GM12864 (cell line): Measurements from ENCODE around the gene MCTP2.

Experiments
- DNase-seq: peaks from one replicate; pipeline ENCODE4 v3.0.0-alpha.2; 2011; ENCODE audit warnings: low read depth
- H3K4me3 ChIP-seq: 2 replicates; pipeline ENCODE4 v1.5.1; 2011; ENCODE audit warnings: mild to moderate bottlenecking, low read depth, low read length, control low read depth
- TF ChIP-seq, protein P1 (sequence below): IDR thresholded peaks from 2 replicates; pipeline ENCODE4 v1.5.1; 2011; ENCODE audit warnings: low read depth, mild to moderate bottlenecking, moderate library complexity, low read length, control low read depth, inconsistent platforms; ENCODE audit errors: missing control alignments

MCTP2 gene

DNA sequence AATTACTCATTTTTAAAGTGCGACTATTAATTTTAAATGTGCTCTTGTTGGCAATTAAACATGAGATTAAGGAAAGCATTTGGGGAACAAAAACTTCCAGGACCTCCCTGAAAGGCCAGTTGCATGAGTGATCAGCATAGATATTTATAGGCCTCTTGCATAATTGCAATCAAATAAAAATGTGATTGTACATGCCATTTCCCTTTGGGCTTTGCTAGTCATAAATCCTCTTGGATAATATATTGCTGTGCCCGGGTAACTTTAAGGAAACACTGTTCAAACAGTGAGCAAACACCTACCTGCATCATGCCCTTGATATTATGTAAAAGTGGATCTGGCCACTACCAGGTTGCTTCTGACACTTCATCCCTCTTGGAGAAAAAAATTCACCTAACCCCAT lies 239.1 kb downstream of the MCTP2 start:
- TF ChIP-seq, protein P1, sequence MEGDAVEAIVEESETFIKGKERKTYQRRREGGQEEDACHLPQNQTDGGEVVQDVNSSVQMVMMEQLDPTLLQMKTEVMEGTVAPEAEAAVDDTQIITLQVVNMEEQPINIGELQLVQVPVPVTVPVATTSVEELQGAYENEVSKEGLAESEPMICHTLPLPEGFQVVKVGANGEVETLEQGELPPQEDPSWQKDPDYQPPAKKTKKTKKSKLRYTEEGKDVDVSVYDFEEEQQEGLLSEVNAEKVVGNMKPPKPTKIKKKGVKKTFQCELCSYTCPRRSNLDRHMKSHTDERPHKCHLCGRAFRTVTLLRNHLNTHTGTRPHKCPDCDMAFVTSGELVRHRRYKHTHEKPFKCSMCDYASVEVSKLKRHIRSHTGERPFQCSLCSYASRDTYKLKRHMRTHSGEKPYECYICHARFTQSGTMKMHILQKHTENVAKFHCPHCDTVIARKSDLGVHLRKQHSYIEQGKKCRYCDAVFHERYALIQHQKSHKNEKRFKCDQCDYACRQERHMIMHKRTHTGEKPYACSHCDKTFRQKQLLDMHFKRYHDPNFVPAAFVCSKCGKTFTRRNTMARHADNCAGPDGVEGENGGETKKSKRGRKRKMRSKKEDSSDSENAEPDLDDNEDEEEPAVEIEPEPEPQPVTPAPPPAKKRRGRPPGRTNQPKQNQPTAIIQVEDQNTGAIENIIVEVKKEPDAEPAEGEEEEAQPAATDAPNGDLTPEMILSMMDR = no peak
- no peak for DNase-seq
- no peak overlapping the region for H3K4me3 ChIP-seq

DNA sequence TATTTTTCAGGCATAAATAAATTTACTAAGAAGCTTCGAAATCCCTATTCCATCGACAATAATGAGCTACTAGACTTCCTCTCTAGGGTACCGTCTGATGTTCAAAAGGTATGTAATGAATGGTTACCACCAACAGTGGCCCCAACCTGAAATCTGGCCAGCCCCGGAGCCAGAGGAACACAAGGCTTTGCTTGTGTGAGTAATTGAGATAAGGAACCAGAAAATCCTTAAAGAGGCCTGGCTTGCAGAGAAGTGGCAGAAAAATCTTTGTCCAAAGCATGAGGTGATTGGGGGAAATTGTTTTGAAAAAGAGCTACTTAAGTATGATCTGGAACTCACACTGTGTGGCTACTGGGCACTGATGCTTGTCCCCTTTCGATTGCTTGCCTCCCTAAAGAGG lies 245.3 kb downstream of the MCTP2 start:
- DNase-seq = no peak
- TF ChIP-seq, protein P1 = no peak
- H3K4me3 ChIP-seq = no peak overlapping the region

DNA sequence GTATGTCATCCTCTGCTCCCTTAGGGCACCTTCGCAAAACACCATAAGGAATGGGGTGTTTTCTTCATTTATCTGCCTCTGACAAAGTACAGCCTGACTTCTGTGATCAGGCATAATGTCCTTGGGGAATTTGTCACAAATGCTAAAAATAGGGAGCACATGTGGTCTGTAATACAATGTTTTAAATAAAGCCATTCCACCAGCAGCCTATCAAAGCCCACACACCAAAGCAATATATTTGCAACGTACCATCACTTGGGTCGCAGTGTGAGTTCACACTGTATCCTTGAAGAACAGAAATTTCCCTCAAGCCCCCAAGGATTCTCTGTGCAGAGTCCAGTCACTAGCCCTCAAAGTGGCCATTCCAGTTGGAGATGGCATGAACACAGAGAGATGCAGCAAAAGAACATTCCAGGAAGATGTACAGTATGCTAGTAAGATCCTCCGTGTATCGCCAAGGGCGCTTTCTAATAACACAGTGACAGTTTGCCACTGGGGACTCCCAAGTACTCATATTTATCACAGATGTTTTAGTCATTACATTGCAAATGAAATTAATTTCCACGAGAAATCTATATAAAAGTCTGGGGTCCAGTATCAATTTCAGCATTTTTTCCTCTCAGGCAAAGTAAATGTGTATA lies 246.7 kb downstream of the MCTP2 start:
- no peak for DNase-seq
- TF ChIP-seq, protein P1 = no peak
- H3K4me3 ChIP-seq = no peak overlapping the region

DNA sequence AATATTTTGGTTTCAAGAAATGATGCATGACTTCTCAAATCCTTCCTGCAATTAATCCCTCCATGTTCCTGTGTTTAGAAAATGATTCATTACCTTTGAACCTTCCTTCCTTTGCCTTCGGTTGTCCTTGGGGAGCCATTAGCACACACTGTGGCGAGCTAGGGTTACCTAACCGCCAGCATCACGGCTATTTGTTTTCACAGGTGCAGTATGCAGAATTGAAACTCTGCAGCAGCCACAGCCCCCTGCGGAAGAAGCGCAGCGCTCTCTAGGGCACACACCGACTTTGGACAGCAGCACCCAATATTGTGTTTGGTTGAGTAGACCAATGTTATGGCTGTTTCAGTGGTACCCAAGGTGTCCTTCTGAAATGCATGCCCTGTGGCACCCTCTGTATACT lies 247.4 kb downstream of the MCTP2 start:
- H3K4me3 ChIP-seq = no peak overlapping the region
- TF ChIP-seq, protein P1 = no peak
- DNase-seq = no peak

DNA sequence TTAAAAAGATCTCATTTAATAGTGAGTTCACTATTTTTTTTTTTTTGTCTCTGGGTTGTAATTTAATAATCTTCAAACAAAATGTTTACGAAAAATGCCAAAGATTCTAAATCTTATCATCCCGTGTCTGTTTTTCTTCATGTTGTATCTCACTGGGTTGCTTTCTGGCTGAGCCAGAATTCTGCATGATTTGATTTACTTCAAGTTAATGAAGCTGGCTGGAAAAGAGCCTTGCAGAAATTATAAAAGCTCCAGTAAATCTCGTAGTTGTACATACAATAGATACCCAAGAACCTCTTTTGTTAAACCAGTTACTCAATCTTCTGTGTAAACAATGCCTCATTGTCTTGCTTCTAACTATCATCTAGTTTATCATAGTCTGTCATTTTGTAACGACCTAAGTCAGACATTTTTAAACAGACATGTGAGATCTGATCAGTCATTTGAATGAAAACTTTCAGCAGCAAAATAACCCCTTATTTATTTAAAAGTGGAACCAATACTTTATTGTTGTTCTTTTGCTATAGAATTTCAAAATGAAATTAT lies 249.0 kb downstream of the MCTP2 start:
- TF ChIP-seq, protein P1 = no peak
- no peak for DNase-seq

DNA sequence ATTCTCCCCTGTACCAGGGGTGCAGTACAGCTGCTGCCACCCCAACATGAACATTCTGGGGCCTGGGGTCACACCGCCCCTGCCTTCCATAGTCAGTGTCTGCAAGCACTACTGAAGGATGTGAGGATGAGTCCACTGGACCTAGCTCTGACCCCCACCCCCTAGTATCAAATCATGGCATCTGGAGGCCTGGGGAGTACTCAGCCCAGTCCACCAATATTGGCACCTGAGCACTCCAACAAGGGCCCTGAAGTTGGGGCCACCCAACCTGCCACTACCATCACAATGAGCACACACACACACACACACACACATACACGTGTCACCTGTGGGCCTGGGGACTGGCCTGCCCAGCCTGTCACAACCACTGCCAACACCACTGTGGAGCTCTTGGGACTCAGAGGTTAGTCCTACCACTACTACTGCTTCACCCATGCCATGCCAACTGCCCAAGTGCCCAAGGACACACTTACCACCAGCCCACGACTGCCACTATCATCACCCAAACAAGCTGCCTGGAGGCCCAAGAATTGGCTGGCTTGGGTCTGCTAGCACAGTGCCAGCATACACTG lies 253.9 kb downstream of the MCTP2 start:
- TF ChIP-seq, protein P1 = no peak
- no peak for DNase-seq
- H3K4me3 ChIP-seq = no peak overlapping the region

More for the DNA sequence above, 249.0 kb downstream of the MCTP2 start:
- H3K4me3 ChIP-seq = no peak overlapping the region

DNA sequence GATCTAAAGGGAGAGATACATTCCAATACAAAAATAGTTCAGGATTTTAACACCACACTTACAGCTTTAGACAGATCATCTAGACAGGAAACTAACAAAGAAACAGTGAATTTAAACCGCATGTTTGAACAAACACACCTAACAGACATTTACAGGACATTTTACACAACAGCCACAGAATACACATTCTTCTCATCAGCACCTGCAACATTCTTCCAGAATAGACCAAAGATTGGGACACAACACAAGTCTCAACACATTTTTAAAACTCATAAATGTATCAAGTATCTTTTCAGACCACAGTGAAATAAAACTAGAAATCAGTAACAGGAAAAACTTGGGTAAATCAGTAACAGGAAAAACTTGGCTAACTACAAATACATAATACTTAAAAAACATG lies 256.3 kb downstream of the MCTP2 start:
- TF ChIP-seq, protein P1 = no peak
- no peak for DNase-seq
- H3K4me3 ChIP-seq = no peak overlapping the region
